Measurements from ENCODE around the gene RIPK1.
A peak's percentile ranks its signal among the peaks of the same experiment; 100 is the strongest.

The RIPK1 gene

DNA sequence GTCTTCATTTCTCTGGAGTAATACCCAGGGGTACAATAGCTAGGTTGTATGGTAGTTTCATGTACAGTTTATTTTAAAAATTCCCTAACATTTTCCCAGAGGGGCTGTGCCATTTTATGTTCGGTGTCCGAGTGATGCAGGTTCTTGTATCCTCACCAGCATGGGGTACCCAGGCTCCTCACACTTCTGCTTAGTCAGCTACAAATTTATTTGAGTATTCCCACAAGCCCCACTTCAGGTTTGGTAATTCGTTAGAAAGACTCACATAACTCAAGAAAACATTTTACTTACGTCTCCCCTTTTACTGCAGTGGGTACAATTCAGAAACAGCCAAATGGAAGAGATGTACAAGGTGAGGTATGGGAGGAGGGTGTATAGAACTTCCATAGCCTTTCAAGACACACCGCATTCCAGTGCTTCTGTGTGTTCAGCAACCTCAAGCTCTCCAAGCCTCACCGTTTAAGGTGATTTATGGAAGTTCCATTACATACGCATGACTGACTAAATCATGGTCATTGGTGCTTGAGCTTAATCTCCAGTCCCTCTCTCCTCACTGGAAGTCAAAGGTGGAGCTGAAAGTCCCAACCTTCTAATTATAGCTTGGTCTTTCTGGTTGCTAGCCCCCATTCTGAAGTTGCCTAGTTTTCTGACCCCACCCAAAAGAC lies 18.1 kb downstream of the RIPK1 start:
- DNase-seq: no peak

DNA sequence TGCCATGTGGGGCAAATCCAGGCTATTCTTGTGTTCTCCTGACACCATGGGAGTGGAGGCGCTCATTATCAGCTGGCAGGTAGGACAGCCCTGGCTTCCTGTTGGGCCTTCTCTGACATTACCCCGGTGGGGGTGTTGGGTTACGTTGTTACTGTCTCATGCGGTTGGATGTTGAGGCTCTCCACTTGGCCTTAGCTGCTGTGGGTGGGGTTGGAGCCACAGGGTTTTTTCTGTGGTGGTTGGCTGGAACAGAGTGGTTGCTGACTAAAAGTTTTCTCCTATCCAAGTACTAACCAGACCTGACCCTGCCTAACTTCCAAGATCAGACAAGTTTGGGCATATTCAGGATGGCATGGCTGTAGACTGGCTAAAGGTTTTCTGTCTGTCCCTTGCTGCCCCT lies 20.2 kb downstream of the RIPK1 start:
- DNase-seq: no peak

DNA sequence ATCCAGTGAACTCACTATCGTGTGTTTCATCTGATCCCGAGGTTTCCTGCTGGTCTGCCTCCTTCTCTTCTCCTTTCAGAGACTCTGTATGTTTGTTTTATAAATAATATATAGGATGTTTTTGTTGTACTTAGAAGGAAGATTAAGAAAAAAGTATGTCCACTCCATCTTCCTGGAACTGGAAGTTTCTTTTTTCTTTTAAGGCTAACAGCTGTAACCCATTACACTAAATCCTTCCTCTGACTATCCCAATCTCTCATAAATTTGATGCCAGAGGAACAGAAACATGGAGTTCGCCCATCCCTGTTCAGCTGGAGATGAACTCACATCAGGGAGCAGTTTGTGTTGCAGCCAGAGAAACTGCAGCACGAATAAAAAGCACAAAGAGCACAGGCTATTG lies 20.7 kb downstream of the RIPK1 start:
- no peak for DNase-seq

DNA sequence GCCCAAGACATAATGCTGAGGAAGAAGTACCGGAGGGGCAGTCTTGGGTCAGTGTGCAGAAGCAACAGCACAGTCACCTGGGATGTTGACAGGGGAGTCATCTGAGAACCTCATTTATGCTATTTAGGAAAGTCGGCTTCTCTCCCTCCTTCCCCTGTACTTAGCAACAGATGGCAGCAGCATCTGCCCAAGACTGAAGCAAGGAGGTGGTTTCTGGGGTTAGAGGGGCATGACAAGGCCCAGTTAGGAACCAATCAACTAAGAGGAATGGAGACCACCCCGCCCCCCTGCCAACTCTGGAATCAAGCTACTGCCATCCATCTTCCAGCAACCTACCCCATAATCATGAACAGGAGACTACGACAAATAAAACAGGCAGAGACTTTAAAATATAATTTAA lies 21.7 kb downstream of the RIPK1 start:
- no peak for DNase-seq

DNA sequence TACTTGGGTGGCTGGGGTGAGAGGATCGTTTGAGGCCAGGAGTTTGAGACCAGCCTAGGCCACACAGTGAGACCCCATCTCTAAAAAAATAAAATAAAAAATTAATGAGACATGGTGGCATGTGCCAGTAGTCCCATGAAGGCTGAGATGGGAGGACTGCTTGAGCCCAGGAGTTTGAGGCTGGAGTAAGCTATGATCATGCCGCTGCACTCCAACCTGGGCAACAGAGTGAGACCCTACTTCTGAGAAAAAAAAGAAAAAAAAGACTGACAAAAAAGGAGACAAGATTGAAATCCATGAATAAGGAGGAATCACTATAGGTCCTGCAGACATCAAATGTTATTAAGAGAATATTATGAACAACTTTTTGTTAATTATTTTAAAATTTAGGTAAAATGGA lies 26.5 kb downstream of the RIPK1 start:
- no peak for DNase-seq

DNA sequence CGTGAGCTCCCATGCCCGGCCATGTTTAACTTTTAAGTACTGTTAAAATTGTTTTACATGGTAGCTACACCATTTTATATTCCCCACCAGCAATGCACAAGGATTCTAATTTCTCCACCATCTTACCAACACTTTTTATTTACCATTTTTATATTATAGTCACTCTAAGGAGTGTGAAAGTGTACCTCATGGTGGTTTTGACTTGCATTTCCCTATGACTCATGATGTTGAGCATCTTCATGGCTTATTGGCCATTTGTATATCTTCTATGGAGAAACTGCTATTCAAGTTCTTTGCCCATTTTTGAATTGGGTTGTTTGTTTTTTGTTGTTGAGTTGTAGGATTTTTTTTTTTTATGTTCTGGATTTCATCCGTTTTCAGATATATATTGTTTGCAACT lies 34.6 kb downstream of the RIPK1 start:
- DNase-seq: no peak

DNA sequence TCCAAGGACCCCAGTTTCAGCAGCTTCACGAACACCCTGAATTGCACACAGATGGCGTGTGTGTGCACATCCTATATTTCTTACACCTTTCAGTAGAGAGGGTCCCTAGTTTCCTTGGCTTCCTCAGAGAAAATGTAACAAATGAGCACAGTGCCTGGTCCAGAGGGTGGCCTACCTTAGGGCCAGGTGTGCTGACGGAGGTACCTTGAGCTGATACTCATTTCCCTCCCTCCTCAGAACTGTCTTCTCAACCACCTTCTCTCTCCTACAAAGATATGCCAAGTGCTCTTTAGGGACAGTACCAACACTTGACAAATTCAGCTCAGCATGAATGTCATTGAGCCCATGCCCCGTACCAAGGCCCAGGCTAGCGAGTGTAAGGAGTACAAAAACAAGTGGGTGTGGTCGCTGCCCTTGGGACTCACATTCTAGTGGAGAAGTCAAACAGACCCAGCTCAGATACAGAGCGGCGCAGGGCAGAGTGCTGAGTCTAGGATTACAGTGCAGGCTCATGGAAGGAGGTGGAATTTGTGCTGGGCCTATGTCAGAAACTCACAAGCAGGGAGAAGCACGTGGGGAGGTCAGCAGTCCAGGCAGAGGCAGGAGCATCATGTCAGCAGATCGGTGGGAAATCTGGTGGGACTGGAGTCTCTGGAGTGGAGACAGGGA lies 40.6 kb downstream of the RIPK1 start:
- DNase-seq: no peak

DNA sequence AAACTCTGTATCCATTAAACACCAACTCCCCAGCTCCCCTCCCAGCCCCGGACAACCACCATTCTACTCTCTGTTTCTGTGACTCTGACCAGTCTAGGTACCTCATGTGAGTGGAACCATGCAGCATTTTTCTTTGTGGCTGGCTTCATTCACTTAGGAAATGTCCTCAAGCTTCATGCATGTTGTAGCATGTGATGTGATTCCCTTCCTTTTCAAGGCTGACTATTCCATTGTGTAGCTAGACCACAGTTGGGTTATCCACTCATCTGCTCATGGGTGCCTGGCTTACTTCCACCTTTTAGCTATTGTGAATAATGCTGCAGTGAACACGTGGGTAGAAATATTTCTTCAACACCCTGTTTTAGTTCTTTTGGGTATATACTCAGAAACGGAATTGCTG lies 41.5 kb downstream of the RIPK1 start:
- DNase-seq: no peak

DNA sequence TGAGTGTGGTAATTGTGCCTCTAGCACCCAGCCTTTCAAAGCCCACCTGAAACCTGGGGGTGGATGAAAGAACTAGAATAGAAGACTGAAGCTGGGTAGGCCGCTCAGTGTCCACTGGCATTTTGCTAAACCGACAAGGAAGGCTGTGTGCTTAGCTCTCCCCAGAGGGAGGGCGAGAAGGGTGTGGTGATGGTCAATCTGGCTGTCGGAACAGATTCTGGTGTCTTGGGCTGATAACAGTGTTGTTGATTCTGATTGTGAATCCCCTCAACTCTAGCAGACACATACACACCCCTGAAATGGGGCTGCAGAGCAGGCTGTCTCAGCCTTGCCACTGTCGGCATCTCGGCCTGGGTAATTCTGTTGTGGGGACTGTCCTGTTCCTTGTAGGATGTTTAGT lies 46.1 kb downstream of the RIPK1 start:
- DNase-seq: no peak

DNA sequence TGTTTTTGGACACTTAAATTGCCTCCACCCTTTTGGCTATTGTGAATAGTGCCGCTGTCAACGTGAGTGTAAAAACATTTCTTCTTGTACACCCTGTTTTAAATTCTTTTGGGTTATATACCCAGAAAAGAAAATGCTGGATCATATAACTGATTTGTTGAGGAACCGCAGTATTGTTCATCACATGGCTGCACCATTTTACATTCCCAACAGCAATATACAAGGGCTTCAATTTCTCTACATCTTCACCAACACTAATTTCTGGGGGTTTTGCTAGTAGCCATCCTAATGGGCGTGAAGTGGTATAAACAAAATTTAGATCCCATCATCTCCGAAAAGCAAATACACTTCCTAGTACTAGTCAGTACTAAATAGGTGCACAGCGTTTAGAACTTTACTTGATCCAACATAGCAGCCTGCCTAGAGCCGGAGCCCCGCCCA lies 49.6 kb downstream of the RIPK1 start:
- DNase-seq: no peak

DNA sequence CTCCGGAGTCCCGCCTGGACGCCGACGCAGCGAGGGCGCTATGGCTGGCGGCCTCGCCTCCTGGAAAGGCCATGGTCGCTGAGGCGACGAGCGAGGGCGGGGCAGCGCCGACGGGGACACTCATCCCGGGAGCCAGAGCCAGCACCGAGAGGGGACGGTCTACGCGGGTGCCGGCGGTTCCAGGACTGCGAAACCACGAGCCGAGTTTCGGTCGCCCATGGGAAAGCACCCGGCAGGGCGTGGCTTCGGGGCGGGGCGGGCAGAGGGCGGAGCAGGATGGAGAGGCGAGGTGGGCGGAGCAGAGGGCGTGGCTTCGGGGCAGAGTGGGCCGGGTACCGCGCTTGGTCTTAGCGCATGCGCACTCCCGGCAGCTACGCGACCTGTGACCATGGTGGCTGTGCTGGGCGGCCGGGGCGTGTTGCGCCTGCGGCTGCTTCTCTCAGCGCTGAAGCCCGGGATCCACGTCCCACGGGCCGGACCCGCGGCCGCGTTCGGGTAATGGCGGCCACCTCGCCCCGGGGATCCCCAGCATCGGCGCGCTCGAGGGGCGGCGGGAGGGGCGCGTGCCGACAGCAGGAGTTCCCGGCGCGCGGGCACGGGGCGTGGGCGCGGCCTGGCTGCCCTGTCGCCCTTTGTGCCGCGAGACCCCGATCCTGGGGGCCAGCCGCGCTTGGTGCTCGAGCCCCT lies 50.2 kb downstream of the RIPK1 start, which contains the start of gene BPHL:
Gene BPHL (plus strand): TSS at position 359 of the 687 bp plus-strand sequence. CDS start 30 bp downstream, at position 389.
- peak; percentile 97 for DNase-seq

DNA sequence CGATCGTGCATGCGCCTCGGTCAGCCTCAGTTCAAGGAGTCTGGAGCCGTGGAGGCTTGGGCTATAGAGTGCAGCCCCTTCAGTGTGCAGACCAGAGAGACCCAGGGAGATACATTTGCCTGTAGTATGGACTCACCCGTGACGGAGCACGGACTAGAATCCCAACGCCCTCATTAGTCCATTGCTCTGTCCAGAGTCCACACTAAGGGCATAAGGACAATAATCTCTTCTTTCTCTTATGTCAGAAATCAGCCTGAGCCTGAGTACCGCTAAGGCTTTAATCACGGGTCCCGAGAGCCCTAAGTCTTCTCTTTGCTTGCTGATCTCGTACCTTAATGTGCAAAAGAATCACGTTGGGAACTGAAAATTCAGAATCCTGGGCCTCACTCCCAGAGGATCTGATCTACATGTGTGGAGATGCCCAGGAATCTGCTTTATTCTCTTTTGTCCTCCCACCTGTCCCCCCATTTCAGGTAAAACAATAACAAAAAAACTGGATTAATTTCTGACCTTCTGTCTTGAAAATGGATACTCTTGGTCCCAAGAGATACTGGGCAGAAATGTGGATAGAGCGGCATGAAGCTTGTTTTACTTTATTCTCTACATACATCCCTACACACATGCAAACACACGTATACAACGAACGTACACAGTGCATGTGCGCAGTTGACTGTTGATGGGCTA lies 50.9 kb downstream of the RIPK1 start:
- no peak for DNase-seq

DNA sequence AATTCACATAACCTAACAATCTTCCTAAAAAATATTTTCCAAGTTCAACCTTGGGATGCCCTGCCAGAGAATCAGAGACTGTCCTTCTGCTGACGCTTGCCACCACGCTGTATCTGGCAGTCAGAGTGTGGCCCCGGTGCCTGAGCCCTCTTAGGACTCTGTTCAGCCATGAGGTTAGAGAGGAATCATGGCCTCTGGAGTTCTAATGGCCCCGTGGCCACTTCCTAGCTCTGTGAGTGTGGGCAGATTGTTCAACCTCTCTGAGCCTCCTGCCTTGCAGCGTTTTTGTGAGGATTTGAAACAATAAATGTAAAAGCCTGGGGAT lies 52.4 kb downstream of the RIPK1 start:
- DNase-seq: no peak

DNA sequence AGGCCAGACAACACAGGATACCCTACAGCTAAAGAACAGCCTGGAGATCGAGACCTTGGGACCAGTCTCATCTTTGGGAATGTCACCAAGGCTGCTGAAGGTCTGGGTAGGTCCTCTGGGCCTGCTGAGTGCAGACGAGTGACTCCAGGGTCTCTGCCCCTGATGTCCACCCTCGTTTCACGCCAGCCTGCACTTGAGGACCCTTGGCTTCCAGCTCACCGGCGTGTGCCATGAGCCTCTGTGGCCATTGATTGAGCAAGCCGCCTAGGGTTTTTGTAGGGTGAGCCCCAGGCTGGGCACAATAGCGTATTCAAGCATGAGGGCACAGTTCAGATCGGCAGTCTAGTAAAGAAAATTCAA lies 54.5 kb downstream of the RIPK1 start:
- DNase-seq: no peak

DNA sequence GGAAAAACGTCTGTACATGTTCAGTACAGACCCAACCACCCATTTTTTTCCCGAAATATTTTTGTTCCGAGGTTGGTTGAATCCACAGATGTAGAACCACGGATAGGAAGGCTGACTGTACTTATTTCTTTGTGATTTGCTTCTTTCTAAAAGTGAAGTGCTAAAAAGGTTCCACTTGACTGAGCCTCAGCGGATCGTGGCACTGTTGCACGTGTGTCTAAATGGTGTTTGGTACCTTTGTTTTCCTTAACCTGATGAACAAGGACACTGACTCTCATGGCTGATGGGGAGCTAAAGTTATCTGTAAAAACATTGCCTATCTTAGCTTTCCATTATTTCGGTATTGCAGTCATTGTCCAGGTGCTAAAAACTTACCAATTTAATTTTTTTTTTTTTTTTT lies 56.4 kb downstream of the RIPK1 start:
- DNase-seq: no peak

DNA sequence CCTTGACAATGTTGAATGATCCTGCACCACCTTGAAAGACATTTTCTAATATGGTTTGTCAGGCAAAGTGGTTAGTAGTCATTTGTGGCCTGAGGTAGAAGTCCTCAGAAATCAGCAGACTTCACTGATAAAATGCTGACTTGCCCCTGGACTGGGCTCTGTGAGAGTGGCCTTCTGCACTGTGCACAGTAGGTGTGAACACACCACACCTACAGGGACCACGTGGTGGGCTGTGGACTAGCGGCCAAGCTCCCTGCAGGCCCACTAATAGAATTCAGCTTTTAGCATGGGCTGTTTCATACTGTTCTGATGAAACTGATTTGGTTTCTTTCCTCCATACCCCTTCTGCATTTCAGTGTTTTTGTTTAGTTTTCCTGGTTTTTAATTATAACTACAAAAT lies 57.5 kb downstream of the RIPK1 start:
- no peak for DNase-seq

DNA sequence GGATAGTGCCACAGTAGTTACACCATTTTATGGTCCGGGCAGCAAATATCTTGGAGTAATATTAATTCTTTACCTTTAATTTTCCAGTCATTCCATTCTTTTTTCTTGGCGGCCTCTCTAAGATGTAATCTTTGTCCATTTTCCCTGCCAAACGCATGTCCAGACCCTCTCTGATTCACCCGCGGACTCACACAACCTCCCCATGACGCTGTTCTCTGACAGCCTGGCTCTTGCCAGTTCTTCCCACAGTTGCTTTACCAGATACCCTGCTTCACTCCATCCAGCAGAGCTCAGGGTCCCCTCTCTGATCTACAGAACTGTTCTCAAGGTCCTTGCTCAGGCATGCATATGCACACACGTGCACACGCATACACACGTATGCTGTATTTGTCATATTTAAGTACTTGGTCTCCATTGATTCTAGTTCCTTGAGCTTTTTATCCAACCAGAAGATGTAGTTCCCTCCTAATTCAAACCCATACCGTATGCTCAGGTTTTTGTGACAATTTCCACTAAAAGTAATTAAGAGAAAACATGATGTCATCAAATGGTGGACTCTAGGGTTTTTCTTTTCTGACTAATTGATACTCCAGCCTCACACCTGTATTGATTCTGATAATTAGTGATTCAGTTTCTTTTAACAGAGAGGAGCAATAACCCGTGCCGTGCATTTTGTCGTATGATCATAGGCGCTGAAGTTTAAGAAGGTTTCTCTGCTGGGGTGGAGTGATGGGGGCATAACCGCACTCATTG lies 60.2 kb downstream of the RIPK1 start:
- DNase-seq: no peak

DNA sequence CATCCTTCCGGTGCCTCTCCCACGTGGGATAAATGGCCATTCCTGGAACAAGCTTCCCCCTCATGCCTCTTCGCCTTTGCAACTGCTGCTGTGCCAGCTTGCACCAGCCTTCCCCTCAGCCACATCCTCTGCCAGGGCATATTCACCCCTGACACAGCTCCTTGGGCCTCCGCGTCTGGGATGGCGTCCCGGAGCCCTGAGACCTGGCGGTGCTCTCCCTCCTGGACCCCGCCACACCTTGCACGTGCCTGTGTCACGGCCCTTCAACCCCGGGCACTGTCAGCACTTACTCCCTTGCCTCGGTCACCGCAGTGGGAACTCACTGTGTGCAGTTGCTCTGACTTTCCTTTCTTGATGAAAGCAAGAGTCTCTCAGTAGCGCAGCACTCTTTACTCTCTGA lies 63.4 kb downstream of the RIPK1 start:
- no peak for DNase-seq

DNA sequence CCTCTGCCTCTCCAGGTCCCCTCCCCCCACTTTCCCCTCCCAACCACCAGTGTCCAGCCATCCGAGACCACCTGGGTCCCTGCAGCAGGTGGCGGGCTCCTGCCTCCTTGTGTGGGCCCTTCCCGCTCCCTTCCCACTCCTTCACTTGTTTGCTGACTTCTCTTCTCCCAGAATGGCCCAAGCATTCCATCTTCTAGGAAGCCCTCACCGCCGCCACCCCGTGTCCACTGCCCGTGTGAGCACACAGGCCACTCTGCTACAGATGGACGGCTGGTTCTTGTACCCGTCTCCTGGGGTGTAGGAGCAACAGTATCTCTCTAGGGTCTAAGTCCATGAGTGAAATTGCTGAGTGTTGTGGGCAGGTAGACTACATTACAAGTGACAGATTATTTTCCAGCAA lies 65.2 kb downstream of the RIPK1 start:
- DNase-seq: no peak

DNA sequence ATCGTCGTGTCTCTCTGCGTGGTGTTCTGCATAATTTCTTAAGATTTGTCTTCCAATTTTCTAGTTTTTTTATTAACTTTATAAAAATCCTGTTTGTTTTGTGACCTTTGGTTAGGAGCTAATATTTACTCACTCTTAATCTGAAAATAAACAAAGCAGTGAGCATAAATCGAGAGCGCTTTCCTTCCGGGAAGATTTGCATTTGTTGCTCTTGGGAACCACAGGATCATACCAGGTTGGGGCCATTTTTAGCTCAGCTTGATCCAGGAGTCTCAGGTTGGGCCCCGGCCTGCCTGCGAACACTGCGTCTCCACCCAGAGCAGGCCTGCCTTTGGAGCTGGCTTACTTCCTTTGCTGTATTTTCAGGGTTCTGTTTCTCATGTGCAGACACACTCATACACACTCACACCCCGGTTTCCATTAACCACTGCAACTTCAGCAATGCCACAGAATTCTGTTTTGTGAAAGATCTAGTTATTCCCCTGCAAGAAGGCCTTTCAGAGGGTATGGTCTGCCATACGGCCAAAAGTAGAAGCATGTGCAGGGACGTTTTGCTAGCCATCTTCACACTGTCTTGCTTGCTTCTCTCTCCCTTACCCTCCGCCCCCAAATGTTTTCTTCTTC lies 67.5 kb downstream of the RIPK1 start:
- DNase-seq: no peak

DNA sequence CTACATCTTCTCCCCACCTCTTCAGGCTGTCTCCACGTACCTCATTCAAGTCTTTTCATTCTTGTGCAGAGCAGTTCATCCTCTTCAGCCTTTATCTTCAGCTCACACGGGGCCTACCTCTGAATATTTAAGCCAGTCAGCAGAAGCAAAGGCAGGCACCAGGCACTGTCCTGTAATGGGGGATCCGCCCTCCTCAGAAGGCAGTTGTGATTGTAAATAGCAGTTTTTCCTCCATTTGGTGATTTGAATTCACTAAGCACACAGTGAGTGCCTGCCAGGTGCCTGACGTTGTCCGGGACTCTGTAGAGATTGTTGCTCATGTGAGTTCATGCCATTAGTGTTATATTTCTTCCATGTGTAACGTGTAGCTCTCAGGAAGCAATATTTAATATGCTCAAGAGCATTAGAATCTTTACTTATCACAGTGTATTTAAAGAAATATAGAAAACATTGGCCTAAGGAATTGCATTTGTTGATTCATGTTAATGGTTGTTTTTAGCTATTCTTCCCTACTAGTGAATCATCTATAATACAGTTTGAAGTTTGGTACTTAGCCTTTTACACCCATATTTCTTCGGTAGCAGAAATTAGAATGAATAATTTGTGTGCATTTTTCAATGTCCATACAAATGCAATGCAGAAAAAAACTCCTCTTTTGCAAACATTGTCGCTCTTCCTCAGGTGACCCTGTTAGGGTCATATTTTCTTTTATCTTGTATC lies 68.2 kb downstream of the RIPK1 start:
- no peak for DNase-seq
